ENCODE results near the gene TRPM4. TPM values are rescaled to one million over a fixed set of nuclear protein-coding genes. Genes with fewer than 3 reads are reported as not detected.
"Not testable (repeated sequence)": the region's sequence is repeated elsewhere in the genome, so short reads cannot be mapped to it uniquely, and the experiment has no call there.

TRPM4 gene
- total RNA-seq, 2 donors from 2014 or later, result 20.6 to 22.8 TPM

DNA sequence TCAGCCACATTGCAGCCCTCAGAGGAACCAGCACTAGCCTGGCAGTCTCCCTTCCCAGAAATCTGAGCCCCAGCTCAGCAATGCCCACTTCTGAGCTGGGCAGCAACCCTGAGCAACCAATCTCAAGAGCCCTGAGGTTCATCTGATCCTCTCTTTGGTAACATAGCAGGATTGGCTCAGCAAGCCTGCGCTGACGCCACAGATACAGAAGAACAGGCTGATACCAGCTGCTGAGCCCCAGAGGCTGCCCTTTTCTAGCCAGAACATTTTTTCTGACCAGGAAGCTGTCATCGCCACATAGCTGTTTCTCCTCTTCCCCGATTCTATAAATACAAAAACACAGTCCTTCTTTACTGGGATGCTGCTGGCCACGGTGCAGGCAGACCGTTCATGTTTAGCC is 59.8 kb downstream of the TRPM4 start:
- Histone ChIP-seq H3K27ac (peak overlapping the region; percentile 73 to 89), H3K9me3 (no peaks in the 10 kb centered on the region), H3K4me1 (no peaks in the 10 kb centered on the region), H3K27me3 (no peaks in the 10 kb centered on the region), H3K4me3 (no peak overlapping the region), H3K36me3 (peaks cover 4% of the 10 kb centered on the region)
- peak; percentile 72 for DNase-seq (ENCODE audit: low spot score)
- TF ChIP-seq, protein P1, sequence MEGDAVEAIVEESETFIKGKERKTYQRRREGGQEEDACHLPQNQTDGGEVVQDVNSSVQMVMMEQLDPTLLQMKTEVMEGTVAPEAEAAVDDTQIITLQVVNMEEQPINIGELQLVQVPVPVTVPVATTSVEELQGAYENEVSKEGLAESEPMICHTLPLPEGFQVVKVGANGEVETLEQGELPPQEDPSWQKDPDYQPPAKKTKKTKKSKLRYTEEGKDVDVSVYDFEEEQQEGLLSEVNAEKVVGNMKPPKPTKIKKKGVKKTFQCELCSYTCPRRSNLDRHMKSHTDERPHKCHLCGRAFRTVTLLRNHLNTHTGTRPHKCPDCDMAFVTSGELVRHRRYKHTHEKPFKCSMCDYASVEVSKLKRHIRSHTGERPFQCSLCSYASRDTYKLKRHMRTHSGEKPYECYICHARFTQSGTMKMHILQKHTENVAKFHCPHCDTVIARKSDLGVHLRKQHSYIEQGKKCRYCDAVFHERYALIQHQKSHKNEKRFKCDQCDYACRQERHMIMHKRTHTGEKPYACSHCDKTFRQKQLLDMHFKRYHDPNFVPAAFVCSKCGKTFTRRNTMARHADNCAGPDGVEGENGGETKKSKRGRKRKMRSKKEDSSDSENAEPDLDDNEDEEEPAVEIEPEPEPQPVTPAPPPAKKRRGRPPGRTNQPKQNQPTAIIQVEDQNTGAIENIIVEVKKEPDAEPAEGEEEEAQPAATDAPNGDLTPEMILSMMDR (IDR thresholded peaks at IDR 0.05), result no peak

DNA sequence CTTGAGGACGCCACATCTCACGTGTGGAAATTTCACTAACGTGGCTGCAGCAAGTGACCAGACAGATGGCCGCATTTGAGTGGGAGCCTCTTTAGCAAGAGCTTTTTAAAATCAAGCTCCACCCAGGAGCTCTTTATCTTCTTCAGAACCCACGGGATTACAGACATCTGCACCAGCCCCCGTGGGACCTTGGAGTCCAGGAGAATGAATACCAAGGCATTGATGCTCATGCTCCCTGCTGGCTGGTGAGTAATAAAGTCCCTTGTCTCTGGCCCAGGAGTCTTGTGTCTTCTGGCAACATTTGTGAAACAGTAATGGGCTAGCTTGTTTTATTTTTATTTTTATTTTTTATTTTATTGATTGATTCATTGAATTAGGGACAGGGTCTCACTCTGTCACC is 64.4 kb downstream of the TRPM4 start:
- no peaks in the 10 kb centered on the region for H3K36me3 ChIP-seq
- TF ChIP-seq, protein P1 (IDR thresholded peaks at IDR 0.05), result no peak
- no peaks in the 10 kb centered on the region for H3K27me3 ChIP-seq
- no peak for DNase-seq (ENCODE audit: low spot score)
- H3K9me3 ChIP-seq, result no peaks in the 10 kb centered on the region
- H3K4me1 ChIP-seq, result peaks cover 0 to 4% of the 10 kb centered on the region in 2 donors
- no peak overlapping the region for H3K27ac ChIP-seq
- H3K4me3 ChIP-seq, result no peak overlapping the region

DNA sequence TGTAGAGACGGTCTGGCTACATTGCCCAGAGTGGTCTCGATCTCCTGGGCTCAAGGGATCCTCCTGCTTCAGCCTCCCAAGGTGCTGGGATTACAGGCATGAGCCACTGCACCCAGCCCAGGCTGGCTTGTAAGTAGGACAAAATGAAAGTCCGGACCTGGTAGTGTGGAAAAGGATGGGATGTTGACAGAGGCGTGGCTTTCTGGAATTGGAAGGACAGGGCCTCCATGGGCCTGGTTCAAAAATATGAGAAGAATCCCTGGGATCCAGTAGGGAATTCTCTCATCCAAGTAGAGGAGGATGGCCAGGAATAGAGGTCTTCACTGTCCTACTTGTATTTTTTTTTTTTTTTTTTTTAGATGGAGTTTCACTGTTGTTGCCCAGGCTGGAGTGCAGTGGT is 64.9 kb downstream of the TRPM4 start:
- Histone ChIP-seq H3K9me3 (no peaks in the 10 kb centered on the region), H3K27me3 (no peaks in the 10 kb centered on the region), H3K27ac (no peak overlapping the region), H3K4me1 (peaks cover 0 to 4% of the 10 kb centered on the region in 2 donors), H3K4me3 (no peak overlapping the region), H3K36me3 (no peaks in the 10 kb centered on the region)
- no peak for DNase-seq (ENCODE audit: low spot score)
- TF ChIP-seq, protein P1 (IDR thresholded peaks at IDR 0.05), result no peak

DNA sequence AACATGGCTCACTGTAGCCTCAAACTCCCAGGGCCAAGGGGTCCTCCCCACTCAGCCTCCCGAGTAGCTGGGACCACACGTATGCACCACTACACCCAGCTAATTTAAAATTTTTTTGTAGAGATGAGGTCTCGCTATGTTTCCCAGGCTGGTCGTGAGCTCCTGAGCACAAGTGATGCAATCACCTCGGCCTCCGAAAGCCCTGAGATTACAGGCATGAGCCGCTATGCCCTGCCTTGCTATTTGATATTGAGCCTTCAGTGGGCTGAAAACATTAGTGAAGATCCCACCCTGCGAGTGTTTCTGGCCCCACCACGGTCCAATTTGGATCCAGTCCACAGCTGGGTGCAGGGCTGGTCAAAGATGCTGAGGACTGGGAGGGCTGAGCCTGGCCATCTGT is 65.9 kb downstream of the TRPM4 start:
- no peak for DNase-seq (ENCODE audit: low spot score)
- no peak overlapping the region for H3K27ac ChIP-seq
- TF ChIP-seq, protein P1 (IDR thresholded peaks at IDR 0.05), result no peak

DNA sequence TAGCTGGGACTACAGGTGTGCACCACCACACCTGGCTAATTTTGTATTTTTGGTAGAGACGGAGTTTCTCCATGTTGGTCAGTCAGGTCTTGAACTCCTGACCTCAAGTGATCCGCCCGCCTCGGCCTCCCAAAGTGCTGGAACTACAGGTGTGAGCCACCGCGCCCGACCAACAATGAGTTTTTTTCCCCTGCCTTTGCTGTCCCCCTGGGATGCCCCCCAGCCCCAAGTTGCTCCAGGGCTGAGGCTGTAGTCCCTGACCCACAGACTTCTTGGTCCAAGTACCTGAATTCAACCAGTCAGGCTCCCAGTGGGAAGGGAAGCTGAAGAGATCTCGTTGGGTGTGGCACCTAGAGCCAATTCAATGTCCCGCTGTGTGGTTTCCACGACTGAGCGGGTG is 66.8 kb downstream of the TRPM4 start:
- not testable (repeated sequence) for H3K4me1 ChIP-seq, H3K9me3 ChIP-seq, H3K27ac ChIP-seq

More for the DNA sequence above, 65.9 kb downstream of the TRPM4 start:
- Histone ChIP-seq H3K27me3 (no peaks in the 10 kb centered on the region), H3K4me3 (no peak overlapping the region), H3K36me3 (no peaks in the 10 kb centered on the region), H3K9me3 (no peaks in the 10 kb centered on the region), H3K4me1 (peaks cover 0 to 4% of the 10 kb centered on the region in 2 donors)

DNA sequence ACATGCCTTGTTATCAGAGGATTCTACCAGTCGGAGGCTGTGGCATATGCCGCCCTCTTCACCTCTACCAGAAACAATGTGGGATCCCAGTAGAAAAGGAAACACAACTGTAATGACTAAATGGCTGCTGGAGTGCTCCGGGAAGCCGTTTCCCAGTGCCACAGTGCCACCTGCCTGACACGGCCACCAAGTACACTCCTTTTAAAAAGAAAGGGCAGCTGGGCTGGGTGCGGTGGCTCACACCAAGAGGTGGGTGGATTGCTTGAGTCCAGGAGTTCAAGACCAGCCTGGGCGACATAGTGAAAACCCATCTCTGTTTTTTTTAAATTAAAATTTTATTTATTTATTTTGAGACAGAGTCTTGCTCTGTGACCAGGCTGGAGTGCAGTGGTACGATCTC is 67.3 kb downstream of the TRPM4 start:
- Histone ChIP-seq H3K27me3 (no peaks in the 10 kb centered on the region), H3K27ac (no peak overlapping the region), H3K9me3 (no peaks in the 10 kb centered on the region), H3K4me1 (peaks cover 0 to 4% of the 10 kb centered on the region in 2 donors), H3K4me3 (no peak overlapping the region), H3K36me3 (no peaks in the 10 kb centered on the region)
- TF ChIP-seq, protein P1 (IDR thresholded peaks at IDR 0.05), result peak; percentile 23 to 63
- DNase-seq (ENCODE audit: low spot score), result no peak

More for the DNA sequence above, 66.8 kb downstream of the TRPM4 start:
- H3K36me3 ChIP-seq; H3K4me3 ChIP-seq; DNase-seq (ENCODE audit: low spot score); H3K27me3 ChIP-seq: not testable (repeated sequence)

Data from right atrium auricular region (tissue), 2 donors.